ENCODE data around the gene TIMP4.
A peak's percentile ranks its signal among the peaks of the same experiment; 100 is the strongest.

Gene TIMP4

GRCh38 chr3:12158387-12159226 lies at the start of gene TIMP4:
Gene TIMP4 (minus strand): TSS chr3:12158912. CDS start chr3:12158840, 72 bp downstream.
- Mint-ChIP-seq H3K27ac (no peak within 1 kb of the TSS), H3K4me3 (no peak within 1 kb of the TSS), H3K4me1 (no peaks in the 10 kb centered on the region), H3K9me3 (no peaks in the 10 kb centered on the region), H3K27me3 (peaks cover 34% of the 10 kb centered on the region), H3K36me3 (no peaks in the 10 kb centered on the region)
- peak; percentile 11 for ATAC-seq

GRCh38 chr3:12205171-12205570 lies 46.5 kb upstream of the TIMP4 start:
- H3K36me3 Mint-ChIP-seq = no peaks in the 10 kb centered on the region
- H3K4me3 Mint-ChIP-seq = no peak overlapping the region
- no peaks in the 10 kb centered on the region for H3K4me1 Mint-ChIP-seq
- no peaks in the 10 kb centered on the region for H3K9me3 Mint-ChIP-seq
- no peak for ATAC-seq
- peaks cover 8% of the 10 kb centered on the region for H3K27me3 Mint-ChIP-seq
- H3K27ac Mint-ChIP-seq = no peak overlapping the region

GRCh38 chr3:12201813-12202212 lies 43.1 kb upstream of the TIMP4 start:
- no peak for ATAC-seq
- H3K27ac Mint-ChIP-seq = no peak overlapping the region
- H3K4me1 Mint-ChIP-seq = peaks cover 7% of the 10 kb centered on the region
- H3K36me3 Mint-ChIP-seq = no peaks in the 10 kb centered on the region
- H3K27me3 Mint-ChIP-seq = peaks cover 8% of the 10 kb centered on the region
- H3K4me3 Mint-ChIP-seq = no peak overlapping the region
- no peaks in the 10 kb centered on the region for H3K9me3 Mint-ChIP-seq

- no peak for ATAC-seq
- Mint-ChIP-seq H3K9me3 (no peaks in the 10 kb centered on the region), H3K4me1 (peaks cover 33% of the 10 kb centered on the region), H3K27me3 (peaks cover 8% of the 10 kb centered on the region), H3K36me3 (no peaks in the 10 kb centered on the region), H3K4me3 (no peak overlapping the region), H3K27ac (no peak overlapping the region)
Observed at GRCh38 chr3:12198301-12198700, 39.6 kb upstream of the TIMP4 start.

- H3K4me1 Mint-ChIP-seq = peaks cover 40% of the 10 kb centered on the region
- H3K9me3 Mint-ChIP-seq = no peaks in the 10 kb centered on the region
- H3K36me3 Mint-ChIP-seq = no peaks in the 10 kb centered on the region
- peak; percentile 81 for ATAC-seq
- no peak overlapping the region for H3K4me3 Mint-ChIP-seq
- H3K27ac Mint-ChIP-seq = peak overlapping the region; percentile 74
- peaks cover 6% of the 10 kb centered on the region for H3K27me3 Mint-ChIP-seq
Observed at GRCh38 chr3:12197475-12197874, 38.8 kb upstream of the TIMP4 start.

- Mint-ChIP-seq H3K4me1 (peaks cover 47% of the 10 kb centered on the region), H3K27me3 (no peaks in the 10 kb centered on the region)
Observed at GRCh38 chr3:12196684-12197083, 38.0 kb upstream of the TIMP4 start.

GRCh38 chr3:12195231-12195630 lies 36.5 kb upstream of the TIMP4 start:
- Mint-ChIP-seq H3K36me3 (no peaks in the 10 kb centered on the region), H3K27me3 (no peaks in the 10 kb centered on the region), H3K4me3 (no peak overlapping the region), H3K27ac (peak overlapping the region; percentile 98), H3K4me1 (peaks cover 62% of the 10 kb centered on the region), H3K9me3 (no peaks in the 10 kb centered on the region)
- no peak for ATAC-seq

More at GRCh38 chr3:12196684-12197083, 38.0 kb upstream of the TIMP4 start:
- no peak for ATAC-seq
- H3K27ac Mint-ChIP-seq = peak overlapping the region; percentile 74
- no peak overlapping the region for H3K4me3 Mint-ChIP-seq
- H3K36me3 Mint-ChIP-seq = no peaks in the 10 kb centered on the region
- no peaks in the 10 kb centered on the region for H3K9me3 Mint-ChIP-seq

- Mint-ChIP-seq H3K27ac (peak overlapping the region; percentile 98), H3K27me3 (no peaks in the 10 kb centered on the region), H3K36me3 (no peaks in the 10 kb centered on the region), H3K9me3 (no peaks in the 10 kb centered on the region), H3K4me1 (peaks cover 67% of the 10 kb centered on the region), H3K4me3 (peak overlapping the region; percentile 33)
- peak; percentile 73 for ATAC-seq
Observed at GRCh38 chr3:12194669-12195161, 36.0 kb upstream of the TIMP4 start.

- Mint-ChIP-seq H3K4me1 (peaks cover 67% of the 10 kb centered on the region), H3K4me3 (peak overlapping the region; percentile 33), H3K27ac (peak overlapping the region; percentile 98), H3K27me3 (no peaks in the 10 kb centered on the region), H3K9me3 (no peaks in the 10 kb centered on the region), H3K36me3 (no peaks in the 10 kb centered on the region)
- peak; percentile 57 for ATAC-seq
Observed at GRCh38 chr3:12194209-12194608, 35.5 kb upstream of the TIMP4 start.

GRCh38 chr3:12193485-12194165 lies 34.9 kb upstream of the TIMP4 start:
- ATAC-seq = peak; percentile 74
- H3K4me3 Mint-ChIP-seq = peak overlapping the region; percentile 9
- H3K27me3 Mint-ChIP-seq = no peaks in the 10 kb centered on the region
- no peaks in the 10 kb centered on the region for H3K9me3 Mint-ChIP-seq
- H3K27ac Mint-ChIP-seq = peak overlapping the region; percentile 98
- no peaks in the 10 kb centered on the region for H3K36me3 Mint-ChIP-seq
- peaks cover 72% of the 10 kb centered on the region for H3K4me1 Mint-ChIP-seq

- ATAC-seq = no peak
- H3K4me1 Mint-ChIP-seq = peaks cover 80% of the 10 kb centered on the region
Observed at GRCh38 chr3:12192655-12193484, 34.2 kb upstream of the TIMP4 start.

GRCh38 chr3:12192173-12192572 lies 33.5 kb upstream of the TIMP4 start:
- Mint-ChIP-seq H3K27me3 (no peaks in the 10 kb centered on the region), H3K9me3 (no peaks in the 10 kb centered on the region), H3K4me1 (peaks cover 83% of the 10 kb centered on the region), H3K27ac (peak overlapping the region; percentile 98), H3K4me3 (peak overlapping the region; percentile 14), H3K36me3 (no peaks in the 10 kb centered on the region)
- ATAC-seq = no peak

More at GRCh38 chr3:12192655-12193484, 34.2 kb upstream of the TIMP4 start:
- H3K36me3 Mint-ChIP-seq = no peaks in the 10 kb centered on the region
- no peaks in the 10 kb centered on the region for H3K27me3 Mint-ChIP-seq
- H3K4me3 Mint-ChIP-seq = no peak overlapping the region
- H3K9me3 Mint-ChIP-seq = no peaks in the 10 kb centered on the region
- H3K27ac Mint-ChIP-seq = peak overlapping the region; percentile 98

GRCh38 chr3:12191559-12191958 lies 32.8 kb upstream of the TIMP4 start:
- H3K4me3 Mint-ChIP-seq = no peak overlapping the region
- H3K27ac Mint-ChIP-seq = peak overlapping the region; percentile 98
- no peak for ATAC-seq
- no peaks in the 10 kb centered on the region for H3K9me3 Mint-ChIP-seq
- H3K36me3 Mint-ChIP-seq = no peaks in the 10 kb centered on the region
- no peaks in the 10 kb centered on the region for H3K27me3 Mint-ChIP-seq
- H3K4me1 Mint-ChIP-seq = peaks cover 83% of the 10 kb centered on the region

GRCh38 chr3:12190832-12191231 lies 32.1 kb upstream of the TIMP4 start:
- Mint-ChIP-seq H3K9me3 (no peaks in the 10 kb centered on the region), H3K4me1 (peaks cover 81% of the 10 kb centered on the region), H3K27me3 (no peaks in the 10 kb centered on the region), H3K36me3 (no peaks in the 10 kb centered on the region), H3K27ac (peak overlapping the region; percentile 98), H3K4me3 (no peak overlapping the region)
- ATAC-seq = no peak

Data from stimulated activated memory B cell treated with anti-CD40 and anti-IgM and Interleukin-4, amounts not matched to agents 10 μg/mL and 1 μg/mL and 100 μg/mL, for 72 hours (primary cell).